Upper lobe of right lung (tissue), 1 donor: ENCODE measurements around the gene MYRF. TPM values are rescaled to one million over a fixed set of nuclear protein-coding genes. Genes with fewer than 3 reads are reported as not detected.

ENCODE experiments used
- ATAC-seq: fragments of 200-7000 bp; cut with Tn5 transposase; one replicate; pipeline ENCODE4 v1.9.1; 2020; ENCODE audit warnings: mild to moderate bottlenecking, moderate library complexity
- DNase-seq: peaks from one replicate; pipeline ENCODE4 v3.0.0-alpha.2; 2020
- H3K27ac ChIP-seq: fragments of 200-600 bp; one replicate; pipeline ENCODE4 v1.8.0; 2022
- H3K27me3 ChIP-seq: fragments of 200-600 bp; one replicate; pipeline ENCODE4 v1.8.0; 2022; ENCODE audit warnings: mild to moderate bottlenecking
- H3K36me3 ChIP-seq: fragments of 200-600 bp; one replicate; pipeline ENCODE4 v1.8.0; 2022
- H3K4me1 ChIP-seq: fragments of 200-600 bp; one replicate; pipeline ENCODE4 v1.8.0; 2022
- H3K4me3 ChIP-seq: fragments of 200-600 bp; one replicate; pipeline ENCODE4 v1.8.0; 2022; ENCODE audit warnings: mild to moderate bottlenecking
- H3K9me3 ChIP-seq: fragments of 200-600 bp; one replicate; pipeline ENCODE4 v1.8.0; 2022
- CTCF ChIP-seq: fragments of 200-600 bp; IDR thresholded peaks from one replicate; pipeline ENCODE4 v1.8.0; 2022; ENCODE audit warnings: antibody characterized with exemption
- intact Hi-C: fragments of 100-400 bp; cut with DNase I; formaldehyde crosslinking; loops from one replicate; pipeline ENCODE4 v1.11.0; 2022
- total RNA-seq: library from RNA; stranded (reverse); fragmentation: NEBNext Ultra II Directional; extraction: Animal tissue kit (Norgen Biotek cat#: 25700); gene quantifications from one replicate; pipeline ENCODE4 v1.2.1, GENCODE V29; 2021
- donor health status: DM: no; HTN: yes; CAD: no; lungs with severe emphysema.

The MYRF gene
- total RNA-seq, 1 donor from 2014 or later, result 62.6 TPM

- H3K36me3 ChIP-seq, result no peaks in the 10 kb centered on the region
- no peak overlapping the region for H3K4me3 ChIP-seq
- no peak overlapping the region for H3K27ac ChIP-seq
- TF ChIP-seq CTCF, result no peak
- DNase-seq, result no peak
- no peaks in the 10 kb centered on the region for H3K9me3 ChIP-seq
- ATAC-seq, result no peak
- H3K27me3 ChIP-seq, result peaks cover 6% of the 10 kb centered on the region
- H3K4me1 ChIP-seq, result no peaks in the 10 kb centered on the region
- intact Hi-C loops, result no loop called here
These were observed 10.4 kb downstream of the MYRF start for GRCh38 chr11:61762798-61763197.

DNA sequence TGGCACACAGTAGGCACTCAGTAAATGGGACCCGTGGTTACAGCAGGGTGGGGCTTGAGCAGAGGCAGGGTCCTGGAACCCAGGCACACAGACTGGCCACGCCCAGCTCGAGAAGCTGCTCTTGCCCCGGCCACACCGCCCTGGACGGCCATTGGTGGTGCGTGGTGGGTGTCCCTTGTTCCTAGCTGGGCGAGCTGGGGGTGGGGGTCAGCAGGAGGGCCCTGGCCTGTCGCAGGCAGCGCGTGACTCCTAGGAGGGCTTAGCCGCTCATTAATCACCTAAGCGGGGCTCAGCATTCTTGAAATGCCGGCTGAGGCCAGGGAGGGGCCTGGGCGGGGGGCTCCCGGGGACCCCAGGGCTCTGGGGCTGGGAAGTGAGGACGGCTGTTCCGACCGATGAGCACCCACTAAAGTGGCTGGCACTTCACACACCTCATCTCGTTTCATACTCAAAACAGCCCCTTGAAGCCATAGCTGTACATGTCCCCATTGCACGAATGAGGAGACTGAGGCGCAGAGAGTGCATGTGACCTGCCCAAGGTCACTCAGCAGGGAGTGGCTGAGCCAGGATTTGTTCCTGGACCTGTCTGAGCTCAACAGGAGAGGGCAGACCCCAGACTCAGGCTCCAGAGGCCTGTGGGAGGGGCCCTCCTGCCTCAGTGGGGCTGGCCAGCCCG lies 11.6 kb downstream of the MYRF start:
- Histone ChIP-seq H3K27me3 (peaks cover 5% of the 10 kb centered on the region), H3K4me1 (no peaks in the 10 kb centered on the region), H3K9me3 (no peaks in the 10 kb centered on the region), H3K4me3 (no peak overlapping the region), H3K36me3 (no peaks in the 10 kb centered on the region), H3K27ac (no peak overlapping the region)
- intact Hi-C loops, result no loop called here
- DNase-seq, result no peak
- TF ChIP-seq CTCF, result no peak
- no peak for ATAC-seq

DNA sequence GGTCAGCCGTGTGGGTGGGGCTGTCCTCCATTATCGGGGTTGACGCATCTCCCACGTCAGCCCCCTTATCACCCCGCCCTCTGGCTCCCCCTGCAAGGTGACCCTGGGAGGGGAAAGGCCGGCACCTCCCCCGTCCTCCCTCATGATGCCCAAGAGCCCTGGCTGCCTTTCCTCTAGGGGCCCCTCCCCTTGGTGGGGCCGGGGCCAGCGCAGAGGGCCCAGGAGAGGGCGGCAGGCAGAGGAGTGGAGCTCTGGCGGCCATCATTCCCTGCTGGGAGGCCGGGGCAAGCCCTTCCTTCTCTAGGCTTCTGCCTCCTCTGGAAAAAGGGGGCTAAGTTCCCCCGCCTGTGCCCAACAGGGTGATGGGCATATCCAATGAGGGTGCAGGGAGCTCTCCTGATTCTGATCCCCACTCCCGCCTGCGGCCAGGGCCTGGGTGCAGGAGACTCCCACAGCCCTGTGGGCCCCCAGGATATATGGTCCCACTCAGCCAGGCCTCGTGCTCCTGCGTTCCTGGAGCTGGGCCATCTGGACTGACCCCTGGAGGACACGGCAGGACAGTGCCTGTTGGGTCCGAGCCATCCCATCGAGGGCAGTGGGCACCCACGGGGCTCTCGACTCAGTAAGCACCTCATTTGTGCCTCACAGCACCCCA lies 12.3 kb downstream of the MYRF start:
- no peaks in the 10 kb centered on the region for H3K9me3 ChIP-seq
- H3K36me3 ChIP-seq, result no peaks in the 10 kb centered on the region
- no peaks in the 10 kb centered on the region for H3K4me1 ChIP-seq
- H3K27me3 ChIP-seq, result peaks cover 5% of the 10 kb centered on the region
- DNase-seq, result no peak
- peak; percentile 20 for ATAC-seq
- no peak overlapping the region for H3K4me3 ChIP-seq
- H3K27ac ChIP-seq, result no peak overlapping the region
- no peak for TF ChIP-seq CTCF
- intact Hi-C loops, result no loop called here

- intact Hi-C loops, result no loop called here
- no peak overlapping the region for H3K4me3 ChIP-seq
- ATAC-seq, result no peak
- H3K9me3 ChIP-seq, result no peaks in the 10 kb centered on the region
- peaks cover 5% of the 10 kb centered on the region for H3K27me3 ChIP-seq
- no peak for DNase-seq
- H3K4me1 ChIP-seq, result no peaks in the 10 kb centered on the region
- H3K36me3 ChIP-seq, result no peaks in the 10 kb centered on the region
- no peak overlapping the region for H3K27ac ChIP-seq
- TF ChIP-seq CTCF, result no peak
These were observed 13.3 kb downstream of the MYRF start for GRCh38 chr11:61765550-61766253.

DNA sequence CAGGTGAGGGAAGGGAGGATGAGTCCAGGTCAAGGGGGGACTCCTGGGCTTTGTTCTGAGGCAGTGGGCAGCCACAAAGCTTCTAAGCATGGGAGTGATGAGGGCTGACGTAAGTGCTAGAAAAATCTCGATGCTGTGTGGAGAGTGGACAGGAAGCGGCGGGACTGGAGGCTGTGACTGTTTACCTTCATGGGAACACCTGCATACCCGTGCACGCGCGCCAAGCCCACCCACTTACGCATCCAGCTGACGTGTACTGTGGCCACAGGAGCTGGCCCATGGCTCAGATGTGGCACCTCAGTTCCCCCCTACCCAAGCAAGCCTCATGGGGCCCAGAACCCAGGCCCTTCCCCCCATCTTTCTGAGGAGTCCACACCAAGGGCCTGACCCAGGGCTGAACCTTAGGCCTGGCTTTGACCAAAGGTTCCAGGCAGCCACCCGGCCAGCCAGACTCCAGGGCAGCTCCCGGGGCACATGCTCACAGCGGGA lies 14.0 kb downstream of the MYRF start:
- DNase-seq (no peak), ATAC-seq (peak; percentile 38)
- Histone ChIP-seq H3K4me3 (no peak overlapping the region), H3K27ac (no peak overlapping the region), H3K27me3 (peaks cover 5% of the 10 kb centered on the region), H3K4me1 (no peaks in the 10 kb centered on the region), H3K36me3 (no peaks in the 10 kb centered on the region), H3K9me3 (no peaks in the 10 kb centered on the region)
- intact Hi-C loops, result no loop called here
- no peak for TF ChIP-seq CTCF
